ENCODE measurements around the gene GTF2IRD2.
"Not testable (repeated sequence)": the region's sequence is repeated elsewhere in the genome, so short reads cannot be mapped to it uniquely, and the experiment has no call there.

- TF ChIP-seq EZH2 (IDR thresholded peaks at IDR 0.05; ENCODE audit: borderline replicate concordance, control insufficient read depth, low read depth, low read length); KDM1A (IDR thresholded peaks at IDR 0.05; ENCODE audit: borderline replicate concordance); CREM (IDR thresholded peaks at IDR 0.05; ENCODE audit: low read depth); RB1 (IDR thresholded peaks at IDR 0.05; ENCODE audit: borderline replicate concordance); CTCF (IDR thresholded peaks at IDR 0.05 in 2 of 3, conservative IDR thresholded peaks at IDR 0.05 in 1 of 3; ENCODE audit: control insufficient read depth in 2 of 3, extremely low read depth in 1 of 3, insufficient read depth in 1 of 3, low read depth in 3 of 3, low read length in 3 of 3); MXI1 (IDR thresholded peaks at IDR 0.05; ENCODE audit: low read depth, low read length); EP300 (IDR thresholded peaks at IDR 0.05; ENCODE audit: borderline replicate concordance in 1 of 2, control insufficient read depth in 1 of 2, low read depth in 2 of 2, low read length in 2 of 2); PKNOX1 (IDR thresholded peaks at IDR 0.05); ZBTB40 (IDR thresholded peaks at IDR 0.05; ENCODE audit: borderline replicate concordance): not testable (repeated sequence)
These were observed 38.2 kb upstream of the GTF2IRD2 start for GRCh38 chr7:74889518-74890129.

Data from GM12878 (cell line).